HG03457 (cell line): ENCODE measurements around the gene SAPCD2.

Source experiments
- ATAC-seq: cut with Tn5 transposase; IDR thresholded peaks from one replicate; pipeline ENCODE4 v1.9.1; 2021; ENCODE audit warnings: moderate number of reproducible peaks; ENCODE audit not compliant: unreplicated experiment

Gene SAPCD2

GRCh38 chr9:137049544-137050449, 20.6 kb downstream of the SAPCD2 start:
- no peak for ATAC-seq

- ATAC-seq = no peak
These were observed 21.5 kb downstream of the SAPCD2 start for GRCh38 chr9:137048655-137049543.

DNA sequence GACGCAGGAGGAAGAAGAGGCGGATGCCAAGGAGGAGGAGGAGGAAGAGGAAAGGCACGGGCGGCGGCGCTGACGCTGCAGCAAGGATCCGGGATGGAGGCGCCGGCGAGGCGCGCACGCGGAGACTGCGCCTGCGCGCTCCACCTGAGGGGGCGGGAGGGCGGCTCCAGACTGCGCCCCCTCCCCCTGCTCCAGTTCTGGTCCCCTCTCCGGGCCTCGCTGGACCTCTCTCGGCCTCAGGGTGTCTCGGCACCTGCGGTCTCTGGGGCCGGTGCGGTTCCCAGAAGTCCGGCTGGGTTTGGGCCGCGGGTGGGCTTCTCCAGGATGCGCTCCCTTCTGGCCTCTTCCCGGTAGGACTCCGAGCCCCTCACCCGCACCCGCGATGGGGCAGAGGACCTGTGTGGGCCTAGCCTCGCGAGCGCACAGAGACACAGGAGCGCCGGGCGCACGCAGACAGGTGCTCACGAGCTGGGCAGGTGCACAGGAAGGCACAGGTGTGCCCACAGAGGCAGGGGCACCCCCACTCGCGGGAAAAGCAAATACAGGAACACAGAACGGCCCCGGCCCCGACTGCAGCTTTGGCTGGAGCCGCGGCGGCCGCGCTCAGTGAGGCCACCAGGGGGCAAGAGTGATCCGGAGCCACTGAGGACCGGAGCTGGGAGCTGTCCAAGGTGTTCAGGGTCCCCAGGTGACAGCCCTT, 24.1 kb downstream of the SAPCD2 start, which contains the start of gene NPDC1:
Gene NPDC1 (minus strand): TSS at position 90 of the 700 bp plus-strand sequence. CDS start 188 bp downstream, outside the sequence.
- ATAC-seq = no peak

- no peak for ATAC-seq
These were observed 24.9 kb downstream of the SAPCD2 start for GRCh38 chr9:137045294-137046087.

GRCh38 chr9:137044502-137045177, 25.7 kb downstream of the SAPCD2 start:
- no peak for ATAC-seq

GRCh38 chr9:137044037-137044436, 26.3 kb downstream of the SAPCD2 start:
- ATAC-seq = no peak

DNA sequence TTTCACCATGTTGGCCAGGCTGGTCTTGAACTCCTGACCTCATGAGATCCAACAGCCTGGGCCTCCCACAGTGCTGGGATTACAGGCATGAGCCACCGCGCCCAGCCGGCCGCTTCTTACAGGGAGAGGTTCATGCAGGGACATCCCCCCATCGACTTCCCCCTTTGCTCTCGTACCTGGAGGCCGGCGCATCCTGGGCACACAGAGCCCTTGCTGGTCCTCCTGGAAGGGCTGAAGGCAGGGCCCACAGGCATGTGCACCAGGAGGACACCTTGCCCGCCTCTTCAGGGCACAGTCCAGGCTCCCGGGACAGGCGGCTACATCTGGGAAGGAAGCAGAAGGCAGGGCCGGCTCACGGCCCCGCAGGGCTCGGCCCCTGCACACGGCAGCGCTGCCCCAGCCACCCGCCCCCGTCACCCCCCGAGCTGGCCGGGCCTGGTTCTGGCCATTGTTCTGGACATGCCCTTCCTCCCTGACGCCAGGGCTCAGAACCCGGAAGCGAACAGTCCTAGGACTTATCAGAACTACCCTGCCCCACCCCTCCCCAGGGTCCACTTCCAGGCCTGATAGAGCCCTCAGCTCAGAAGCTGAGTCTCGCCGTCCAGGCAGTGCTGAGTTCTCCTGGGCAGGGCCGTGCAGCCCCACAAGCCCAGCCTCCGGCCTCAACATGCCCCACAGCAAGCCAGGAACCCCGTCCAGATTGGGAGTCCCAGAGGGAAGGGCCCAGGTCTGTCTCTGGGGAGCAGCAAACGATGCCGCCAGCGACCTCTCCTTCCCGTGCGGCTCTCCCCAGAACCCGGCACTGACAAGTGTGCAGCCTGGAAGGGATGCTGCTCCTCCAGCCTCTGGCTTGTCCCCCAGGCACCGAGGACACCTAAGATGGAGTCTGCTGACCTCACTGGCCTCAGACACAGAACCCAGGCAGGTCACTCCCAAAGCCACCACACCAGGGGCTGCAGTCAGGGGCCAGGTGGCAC, 27.3 kb downstream of the SAPCD2 start:
- no peak for ATAC-seq

GRCh38 chr9:137041124-137041523, 29.2 kb downstream of the SAPCD2 start:
- ATAC-seq = no peak

DNA sequence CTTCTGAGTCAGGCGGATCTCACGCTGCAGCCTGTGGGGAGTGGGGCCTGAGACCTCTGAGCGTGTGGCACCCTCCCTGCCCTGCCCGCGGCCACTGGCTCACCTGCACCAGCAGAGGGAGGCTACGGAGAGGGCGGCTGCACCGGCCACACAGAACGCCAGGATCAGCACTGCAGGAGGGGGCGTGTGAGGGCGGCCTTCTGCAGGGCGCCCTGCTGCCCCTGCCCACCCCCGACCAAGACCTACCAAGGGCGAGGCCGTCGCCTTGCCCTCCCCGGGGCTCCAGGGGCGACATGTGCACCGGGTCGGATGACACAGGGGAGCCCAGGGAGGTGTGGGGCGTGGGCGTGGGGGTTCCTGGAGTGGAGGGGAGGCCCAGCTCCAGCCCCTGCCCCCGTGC, 29.8 kb downstream of the SAPCD2 start:
- ATAC-seq = no peak

- no peak for ATAC-seq
These were observed 30.6 kb downstream of the SAPCD2 start for GRCh38 chr9:137039611-137040366.

- ATAC-seq = no peak
These were observed 31.4 kb downstream of the SAPCD2 start for GRCh38 chr9:137038916-137039315.

DNA sequence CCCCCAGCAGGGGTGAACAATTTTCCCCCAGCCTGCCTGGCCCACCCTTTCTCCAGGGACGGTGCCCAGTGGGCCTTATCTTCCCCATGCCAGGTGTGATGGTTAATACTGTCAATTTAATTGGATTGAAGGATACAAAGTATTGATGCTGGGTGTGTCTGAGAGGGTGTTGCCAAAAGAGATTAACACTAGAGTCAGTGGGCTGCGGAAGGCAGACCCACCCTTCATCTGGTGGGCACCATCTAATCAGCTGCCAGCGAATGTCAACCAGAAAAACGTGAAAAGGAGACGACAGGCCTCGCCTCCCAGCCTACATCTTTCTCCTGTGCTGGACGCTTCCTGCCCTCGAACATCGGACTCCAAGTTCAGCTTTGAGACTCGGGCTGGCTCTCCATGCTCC, 32.9 kb downstream of the SAPCD2 start:
- no peak for ATAC-seq

DNA sequence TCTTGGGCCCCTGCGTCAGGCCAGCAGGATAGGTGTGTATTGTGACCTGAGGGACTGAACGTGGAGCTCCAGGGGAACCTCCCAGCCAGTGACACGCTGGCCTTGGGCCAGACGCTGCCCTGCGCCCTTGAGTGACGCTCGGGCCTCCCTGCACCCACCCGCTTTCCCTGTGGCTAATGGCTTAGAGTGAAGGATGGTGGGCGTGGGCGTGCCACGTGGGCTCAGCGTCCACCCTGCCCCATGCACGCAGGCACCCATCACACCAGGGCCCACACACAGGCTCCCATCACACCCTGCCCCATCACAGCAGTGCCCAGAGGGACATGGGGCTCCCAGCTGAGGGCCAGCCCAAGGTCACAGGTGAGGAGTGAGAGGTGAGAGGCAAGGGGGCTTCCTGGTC, 33.3 kb downstream of the SAPCD2 start:
- no peak for ATAC-seq

- ATAC-seq = no peak
These were observed 34.4 kb downstream of the SAPCD2 start for GRCh38 chr9:137035937-137036336.

- no peak for ATAC-seq
These were observed 34.9 kb downstream of the SAPCD2 start for GRCh38 chr9:137035507-137035834.

GRCh38 chr9:137034709-137035506, 35.4 kb downstream of the SAPCD2 start:
- ATAC-seq = no peak

DNA sequence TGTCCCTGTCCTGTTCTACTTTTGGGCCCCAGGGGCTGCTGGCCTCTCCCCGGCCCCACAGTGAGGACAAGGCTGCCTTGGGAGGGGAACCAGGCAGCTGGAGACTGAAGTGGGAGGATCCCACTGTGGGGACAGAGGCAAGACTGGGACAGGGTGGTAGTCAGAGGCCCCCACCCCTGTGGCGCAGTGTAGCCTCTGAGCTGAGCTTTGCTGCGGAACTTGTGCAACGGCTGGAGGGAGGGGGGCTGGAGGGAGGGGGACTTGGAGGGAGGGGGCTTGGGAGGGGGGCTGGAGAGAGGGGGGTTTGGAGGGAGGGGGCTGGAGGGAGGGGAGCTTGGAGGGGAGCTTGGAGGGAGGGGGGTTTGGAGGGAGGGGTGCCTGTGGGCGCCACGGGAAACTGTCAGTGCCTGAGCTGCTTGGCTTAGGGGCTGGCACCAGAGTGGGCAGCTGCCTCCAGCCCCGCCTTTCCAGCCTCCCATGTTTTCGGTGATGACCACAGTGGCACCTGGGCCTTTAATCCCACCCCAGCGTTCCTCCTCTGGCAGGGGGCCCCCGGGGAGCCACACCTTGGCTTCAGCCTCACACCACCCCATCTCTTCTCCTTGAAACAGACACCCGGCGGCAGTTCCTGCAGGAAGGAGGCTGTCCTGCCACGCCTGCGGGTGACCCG, 36.2 kb downstream of the SAPCD2 start:
- no peak for ATAC-seq
